A549 (cell line): Measurements from ENCODE around the gene RIN3. TPM values are rescaled to one million over a fixed set of nuclear protein-coding genes. Genes with fewer than 3 reads are reported as not detected.

Experiments used
- ATAC-seq, 2 experiments: fragments of 200-7000 bp in 1 of 2; fragments of >200 bp in 1 of 2; cut with Nextera tagmentation in 1 of 2; cut with Tn5 transposase in 1 of 2; 3 replicates each; pipeline versions ENCODE4 v1.8.0 to v1.9.1; 2018 to 2020; ENCODE audit warnings: mild to moderate bottlenecking in 1 of 2, moderate library complexity in 1 of 2
- CTCF ChIA-PET: fragments of 300-600 bp; sonication (Branson Sonifier 250); formaldehyde crosslinking; extraction: SDS; loops from one replicate; lab custom pipeline; 2021; ENCODE audit warnings: antibody characterized with exemption, inconsistent platforms; lab: Yijun Ruan, JAX
- POLR2A ChIA-PET: fragments of 350-600 bp; formaldehyde crosslinking; extraction: SDS; loops from one replicate; lab custom pipeline; 2021; ENCODE audit warnings: antibody characterized with exemption, inconsistent platforms; lab: Yijun Ruan, JAX
- DNase-seq, 2 experiments: peaks; one replicate each; pipeline versions ENCODE4 v3.0.0 to v3.0.0-alpha.2; 2011 to 2016; ENCODE audit warnings: low read depth in 1 of 2, low spot score in 1 of 2
- FAIRE-seq: peaks from 2 replicates; lab custom pipeline; 2011; peaks lifted over from hg19 to GRCh38; lab: Jason Lieb, UNC
- H3K27ac ChIP-seq, 2 experiments: fragments of >200 bp; sonication (Bioruptor Twin); formaldehyde crosslinking; 3 replicates each; pipeline ENCODE4 v1.5.1; 2016 to 2017
- H3K4me1 ChIP-seq: fragments of >200 bp; sonication (Bioruptor Twin); formaldehyde crosslinking; 3 replicates; pipeline ENCODE4 v1.6.1; 2016
- H3K4me2 ChIP-seq: fragments of >200 bp; sonication (Bioruptor Twin); formaldehyde crosslinking; 3 replicates; pipeline ENCODE4 v1.6.1; 2016
- H3K4me3 ChIP-seq: fragments of >200 bp; sonication (Bioruptor Twin); formaldehyde crosslinking; 3 replicates; pipeline ENCODE4 v1.5.1; 2016
- H3K9me3 ChIP-seq: fragments of >200 bp; sonication (Bioruptor Twin); formaldehyde crosslinking; 3 replicates; pipeline ENCODE4 v1.6.1; 2016
- CHD2 ChIP-seq: fragments of 150-350 bp; IDR thresholded peaks from 2 replicates; pipeline ENCODE4 v1.6.1; 2014; ENCODE audit warnings: low read length; ENCODE audit not compliant: partially characterized antibody
- ESRRA ChIP-seq: fragments of 150-350 bp; IDR thresholded peaks from 2 replicates; pipeline ENCODE4 v1.6.1; 2014; ENCODE audit warnings: mild to moderate bottlenecking, low read length, borderline replicate concordance
- FOSB ChIP-seq: fragments of 250-450 bp; sonication (Bioruptor Pico); IDR thresholded peaks from 2 replicates; pipeline ENCODE4 v1.5.0; 2020; ENCODE audit warnings: mild to moderate bottlenecking, moderate library complexity
- FOXS1 ChIP-seq: fragments of 250-450 bp; sonication (Bioruptor Pico); IDR thresholded peaks from 2 replicates; pipeline ENCODE4 v1.5.0; 2020; ENCODE audit warnings: mild to moderate bottlenecking, moderate library complexity
- HOXB13 ChIP-seq: fragments of 250-450 bp; sonication (Bioruptor Pico); IDR thresholded peaks from 2 replicates; pipeline ENCODE4 v1.5.0; 2020; ENCODE audit warnings: low read depth, mild to moderate bottlenecking, moderate library complexity
- JUNB ChIP-seq: fragments of >200 bp; sonication (Bioruptor Twin); formaldehyde crosslinking; IDR thresholded peaks from 2 replicates; pipeline ENCODE4 v1.6.1; 2016
- KDM1A ChIP-seq: fragments of 200-600 bp; sonication (generic); IDR thresholded peaks from 2 replicates; pipeline ENCODE4 v1.6.1; 2016; ENCODE audit warnings: low read depth, mild to moderate bottlenecking
- MAZ ChIP-seq: fragments of 150-350 bp; IDR thresholded peaks from 2 replicates; pipeline ENCODE4 v1.6.1; 2014; ENCODE audit warnings: antibody characterized with exemption, low read depth, low read length, borderline replicate concordance
- NFE2L2 ChIP-seq: fragments of 150-350 bp; conservative IDR thresholded peaks from 2 replicates; pipeline ENCODE4 v1.6.1; 2014; ENCODE audit warnings: low read length
- NPAS2 ChIP-seq: fragments of 250-450 bp; sonication (Bioruptor Pico); IDR thresholded peaks from 2 replicates; pipeline ENCODE4 v1.8.0; 2022; ENCODE audit warnings: mild to moderate bottlenecking, moderate library complexity, borderline replicate concordance
- PHF8 ChIP-seq: fragments of 200-600 bp; sonication (generic); IDR thresholded peaks from 2 replicates; pipeline ENCODE4 v1.6.1; 2016; ENCODE audit warnings: low read depth, mild to moderate bottlenecking, antibody characterized with exemption, moderate library complexity, borderline replicate concordance
- POLR2A ChIP-seq: IDR thresholded peaks from 2 replicates; pipeline ENCODE4 v1.6.1; 2012; ENCODE audit warnings: mild to moderate bottlenecking, low read length
- POLR2AphosphoS2 ChIP-seq: conservative IDR thresholded peaks from 2 replicates; pipeline ENCODE4 v1.6.1; 2012; ENCODE audit warnings: low read length, improper control_type of control experiment, inconsistent platforms
- RAD21 ChIP-seq, 2 experiments: fragments of >200 bp in 1 of 2; sonication (Bioruptor Twin) in 1 of 2; formaldehyde crosslinking in 1 of 2; IDR thresholded peaks in 1 of 2; conservative IDR thresholded peaks in 1 of 2; 2 replicates in 1 of 2; 3 replicates in 1 of 2; pipeline ENCODE4 v1.6.1; 2012 to 2018; ENCODE audit warnings: inconsistent platforms in 1 of 2
- RARB ChIP-seq: fragments of 250-450 bp; sonication (Bioruptor Pico); IDR thresholded peaks from 2 replicates; pipeline ENCODE4 v1.8.0; 2021; ENCODE audit warnings: mild to moderate bottlenecking, moderate library complexity
- SMC3 ChIP-seq: fragments of >200 bp; sonication (Bioruptor Twin); formaldehyde crosslinking; IDR thresholded peaks from 3 replicates; pipeline ENCODE4 v1.6.1; 2018; ENCODE audit warnings: inconsistent platforms
- ZFP36 ChIP-seq: fragments of 450-650 bp; IDR thresholded peaks from 2 replicates; pipeline ENCODE4 v1.6.1; 2014; ENCODE audit warnings: borderline replicate concordance; ENCODE audit not compliant: partially characterized antibody
- ZNF302 ChIP-seq: fragments of 250-450 bp; sonication (Bioruptor Pico); IDR thresholded peaks from 2 replicates; pipeline ENCODE4 v1.9.0; 2021; ENCODE audit warnings: inconsistent platforms, mild to moderate bottlenecking, moderate library complexity
- WGBS: methylation state at CpG from one replicate; pipeline ENCODE4 v1.1.6; 2017; ENCODE audit errors: missing lambda C conversion rate; 5-methylcytosine and 5-hydroxymethylcytosine counted together
- polyA plus RNA-seq, 4 experiments: library from polyadenylated mRNA; depleted of rRNA in 3 of 4; stranded (reverse); fragments of >200 nt; fragmentation: RNase III in 1 of 4; extraction: RNeasy Plus Mini Kit Qiagen cat#74134 plus additional on column Dnase treatment in 1 of 4; gene quantifications; 2 replicates in 3 of 4; 3 replicates in 1 of 4; pipeline ENCODE4 v1.2.3, GENCODE V29; 2011 to 2017
- TF ChIP-seq, protein P1 (sequence below): fragments of >200 bp; sonication (Bioruptor Twin); formaldehyde crosslinking; IDR thresholded peaks from 2 replicates; pipeline ENCODE4 v1.6.1; 2016
- TF ChIP-seq, protein P2 (sequence below): fragments of >200 bp; sonication (Bioruptor Twin); formaldehyde crosslinking; IDR thresholded peaks from 3 replicates; pipeline ENCODE4 v1.6.1; 2016
- TF ChIP-seq, protein P3 (sequence below): fragments of 450-650 bp; IDR thresholded peaks from 2 replicates; pipeline ENCODE4 v1.6.1; 2014; ENCODE audit warnings: antibody characterized with exemption
- TF ChIP-seq, protein P4 (sequence below): fragments of 250-450 bp; sonication (Bioruptor Pico); IDR thresholded peaks from 2 replicates; pipeline ENCODE4 v1.5.0; 2020; ENCODE audit warnings: low read depth, mild to moderate bottlenecking, moderate library complexity
- TF ChIP-seq, protein P5 (sequence below): IDR thresholded peaks from 2 replicates; pipeline ENCODE4 v1.6.1; 2012; ENCODE audit warnings: low read depth, borderline replicate concordance

RIN3 gene
- polyA plus RNA-seq, 2 of the 4 experiments (the other 2 are of a cell fraction): 5.6 to 14.5 TPM

DNA sequence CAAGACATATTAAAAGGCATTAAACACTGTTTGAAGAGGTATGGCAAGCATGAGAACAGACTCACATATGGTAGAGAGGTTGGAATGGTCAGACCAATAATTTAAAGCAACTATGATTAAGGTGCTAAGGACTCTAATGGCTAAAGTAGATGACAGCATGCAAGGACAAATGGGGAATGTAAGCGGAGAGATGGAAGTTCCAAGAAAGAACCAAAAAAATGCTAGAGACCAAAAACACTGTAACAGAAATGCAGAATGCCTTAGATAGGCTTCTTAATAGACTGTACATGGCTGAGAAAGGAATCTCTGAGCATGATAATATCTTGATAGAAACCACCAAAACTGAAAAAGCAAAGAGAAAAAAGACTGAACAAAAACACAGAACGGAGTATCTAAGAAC lies 77.4 kb downstream of the RIN3 start:
- FAIRE-seq: no peak
- POLR2A ChIA-PET: no interaction called here
- no peaks in the 10 kb centered on the region for H3K4me1 ChIP-seq
- H3K4me2 ChIP-seq: no peak overlapping the region
- TF ChIP-seq KDM1A: no peak
- TF ChIP-seq, protein P1, sequence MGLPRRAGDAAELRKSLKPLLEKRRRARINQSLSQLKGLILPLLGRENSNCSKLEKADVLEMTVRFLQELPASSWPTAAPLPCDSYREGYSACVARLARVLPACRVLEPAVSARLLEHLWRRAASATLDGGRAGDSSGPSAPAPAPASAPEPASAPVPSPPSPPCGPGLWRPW: no peak
- no peak for TF ChIP-seq ESRRA
- no peak for TF ChIP-seq HOXB13
- no peak for TF ChIP-seq MAZ
- no peak for TF ChIP-seq PHF8
- TF ChIP-seq, all 56 proteins: peak for 0
- WGBS: 0% methylated on average over 2 of the region's 2 CpGs
- peaks cover 14% of the 10 kb centered on the region; the same call in 2 of the 3 replicates for H3K9me3 ChIP-seq
- H3K27ac ChIP-seq: no peak overlapping the region
- CTCF ChIA-PET: no interaction called here
- no peak overlapping the region for H3K4me3 ChIP-seq
- ATAC-seq: no peak
- DNase-seq: no peak

DNA sequence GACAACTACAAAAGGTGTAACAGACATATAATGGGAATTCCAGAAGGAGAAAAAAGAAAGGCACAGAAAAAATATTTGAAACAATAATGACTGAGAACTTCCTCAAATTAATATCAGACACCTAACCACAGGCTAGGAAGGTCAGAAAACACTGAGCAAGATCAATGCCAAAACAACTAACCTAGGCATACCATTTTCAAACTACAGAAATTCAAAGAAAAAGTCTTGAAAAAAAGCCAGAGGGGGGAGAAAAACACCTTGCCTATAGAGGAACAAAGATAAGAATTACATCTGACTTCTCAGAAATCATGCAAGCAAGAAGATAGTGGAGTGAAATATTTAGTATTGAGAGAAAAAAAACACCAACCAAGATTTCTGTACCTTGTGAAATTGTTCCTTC lies 77.8 kb downstream of the RIN3 start:
- H3K4me1 ChIP-seq: no peaks in the 10 kb centered on the region
- H3K9me3 ChIP-seq: peaks cover 14% of the 10 kb centered on the region; the same call in 2 of the 3 replicates
- DNase-seq (no peak), FAIRE-seq (no peak), ATAC-seq (no peak)
- POLR2A ChIA-PET: no interaction called here
- H3K4me3 ChIP-seq: no peak overlapping the region
- CTCF ChIA-PET: no interaction called here
- TF ChIP-seq, protein P2, sequence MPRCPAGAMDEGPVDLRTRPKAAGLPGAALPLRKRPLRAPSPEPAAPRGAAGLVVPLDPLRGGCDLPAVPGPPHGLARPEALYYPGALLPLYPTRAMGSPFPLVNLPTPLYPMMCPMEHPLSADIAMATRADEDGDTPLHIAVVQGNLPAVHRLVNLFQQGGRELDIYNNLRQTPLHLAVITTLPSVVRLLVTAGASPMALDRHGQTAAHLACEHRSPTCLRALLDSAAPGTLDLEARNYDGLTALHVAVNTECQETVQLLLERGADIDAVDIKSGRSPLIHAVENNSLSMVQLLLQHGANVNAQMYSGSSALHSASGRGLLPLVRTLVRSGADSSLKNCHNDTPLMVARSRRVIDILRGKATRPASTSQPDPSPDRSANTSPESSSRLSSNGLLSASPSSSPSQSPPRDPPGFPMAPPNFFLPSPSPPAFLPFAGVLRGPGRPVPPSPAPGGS: no peak
- no peak for TF ChIP-seq RAD21 (conservative IDR thresholded peaks at IDR 0.05 in 1 of 2, IDR thresholded peaks at IDR 0.05 in 1 of 2)
- TF ChIP-seq CHD2: no peak
- TF ChIP-seq POLR2A: no peak
- TF ChIP-seq, protein P3, sequence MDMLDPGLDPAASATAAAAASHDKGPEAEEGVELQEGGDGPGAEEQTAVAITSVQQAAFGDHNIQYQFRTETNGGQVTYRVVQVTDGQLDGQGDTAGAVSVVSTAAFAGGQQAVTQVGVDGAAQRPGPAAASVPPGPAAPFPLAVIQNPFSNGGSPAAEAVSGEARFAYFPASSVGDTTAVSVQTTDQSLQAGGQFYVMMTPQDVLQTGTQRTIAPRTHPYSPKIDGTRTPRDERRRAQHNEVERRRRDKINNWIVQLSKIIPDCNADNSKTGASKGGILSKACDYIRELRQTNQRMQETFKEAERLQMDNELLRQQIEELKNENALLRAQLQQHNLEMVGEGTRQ: no peak
- TF ChIP-seq, protein P4, sequence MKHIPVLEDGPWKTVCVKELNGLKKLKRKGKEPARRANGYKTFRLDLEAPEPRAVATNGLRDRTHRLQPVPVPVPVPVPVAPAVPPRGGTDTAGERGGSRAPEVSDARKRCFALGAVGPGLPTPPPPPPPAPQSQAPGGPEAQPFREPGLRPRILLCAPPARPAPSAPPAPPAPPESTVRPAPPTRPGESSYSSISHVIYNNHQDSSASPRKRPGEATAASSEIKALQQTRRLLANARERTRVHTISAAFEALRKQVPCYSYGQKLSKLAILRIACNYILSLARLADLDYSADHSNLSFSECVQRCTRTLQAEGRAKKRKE (CRISPR knock-in tag): no peak
- TF ChIP-seq ZFP36: no peak
- no peak for TF ChIP-seq ZNF302
- TF ChIP-seq NPAS2 (CRISPR knock-in tag): no peak
- H3K4me2 ChIP-seq: no peak overlapping the region
- H3K27ac ChIP-seq: no peak overlapping the region

DNA sequence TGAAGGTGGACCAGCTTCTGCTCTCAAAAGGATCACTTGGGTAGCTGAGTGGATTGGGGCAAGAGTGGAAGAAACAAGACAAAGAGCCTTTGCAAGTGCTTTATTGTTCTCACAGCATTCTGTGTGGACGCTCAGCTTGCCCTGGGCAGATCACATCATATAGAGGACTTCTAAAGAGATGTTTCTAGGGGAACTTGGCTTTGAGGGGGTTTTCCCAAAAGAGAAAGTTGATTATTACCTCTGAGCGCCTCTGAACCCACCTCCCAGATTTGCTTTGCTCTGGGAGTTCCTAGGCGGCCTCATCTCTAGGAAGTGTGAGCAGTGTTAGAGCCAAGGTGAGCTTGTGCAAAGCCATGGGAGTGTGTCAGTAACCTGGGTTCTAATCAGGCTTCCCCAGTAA lies 81.7 kb downstream of the RIN3 start:
- H3K9me3 ChIP-seq: peaks cover 19% of the 10 kb centered on the region; the same call in 2 of the 3 replicates
- 0 out of 6 replicates have a peak overlapping the region, but pooled peaks of 1 of the 2 experiments have one; percentile 3 for H3K27ac ChIP-seq
- H3K4me3 ChIP-seq: no peak overlapping the region
- ATAC-seq (no peak), FAIRE-seq (no peak), DNase-seq (no peak)
- TF ChIP-seq POLR2A (no peak), JUNB (no peak), RARB (CRISPR knock-in tag) (no peak), SMC3 (no peak), POLR2AphosphoS2 (no peak), NFE2L2 (no peak), FOXS1 (CRISPR knock-in tag) (no peak), FOSB (no peak)
- TF ChIP-seq, protein P5, sequence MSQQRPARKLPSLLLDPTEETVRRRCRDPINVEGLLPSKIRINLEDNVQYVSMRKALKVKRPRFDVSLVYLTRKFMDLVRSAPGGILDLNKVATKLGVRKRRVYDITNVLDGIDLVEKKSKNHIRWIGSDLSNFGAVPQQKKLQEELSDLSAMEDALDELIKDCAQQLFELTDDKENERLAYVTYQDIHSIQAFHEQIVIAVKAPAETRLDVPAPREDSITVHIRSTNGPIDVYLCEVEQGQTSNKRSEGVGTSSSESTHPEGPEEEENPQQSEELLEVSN: no peak
- TF ChIP-seq, protein P1: no peak
- H3K4me2 ChIP-seq: no peak overlapping the region
- 94% methylated on average over 3 of the region's 3 CpGs for WGBS
- POLR2A ChIA-PET: no interaction called here
- H3K4me1 ChIP-seq: peaks cover 16% of the 10 kb centered on the region
- CTCF ChIA-PET: interaction anchor here (0.9 to 1.9 kb wide), 5 partner anchors 10 to 459 kb away, joined by 3 to 7 read pairs (median 3); no protein-coding TSS in a partner anchor
